Pancreas (tissue), 10 donors: Measurements from ENCODE around the gene ILF3. TPM values are rescaled to one million over a fixed set of nuclear protein-coding genes. Genes with fewer than 3 reads are reported as not detected.

Experiments
- ATAC-seq, 4 donors: fragments of 200-7000 bp; cut with Tn5 transposase; one replicate each; pipeline versions ENCODE4 v1.8.0 to v1.9.1; 2020; ENCODE audit warnings: mild to moderate bottlenecking in 4 of 4, moderate library complexity in 4 of 4
- DNase-seq, 6 donors: peaks; one replicate each; pipeline ENCODE4 v3.0.0-alpha.2; 2020
- FAIRE-seq: peaks from 2 replicates; lab custom pipeline; 2012; peaks lifted over from hg19 to GRCh38; lab: Jason Lieb, UNC
- H3K27ac ChIP-seq, 4 donors: fragments of 200-600 bp; sonication (generic); 1 replicate in 3 of 4; 2 replicates in 1 of 4; pipeline versions ENCODE4 v1.5.0 to v1.8.0; 2020
- H3K27me3 ChIP-seq, 4 donors: fragments of 200-600 bp; one replicate each; pipeline ENCODE4 v1.8.0; 2021
- H3K36me3 ChIP-seq, 3 donors: fragments of 200-600 bp; sonication (generic) in 1 of 3; one replicate each; pipeline versions ENCODE4 v1.5.0 to v1.8.0; 2020 to 2021
- H3K4me1 ChIP-seq, 3 donors: fragments of 200-600 bp; one replicate each; pipeline ENCODE4 v1.8.0; 2021
- H3K4me3 ChIP-seq, 4 donors: fragments of 200-600 bp; sonication (generic) in 2 of 4; one replicate each; pipeline versions ENCODE4 v1.5.0 to v1.8.0; 2020 to 2021
- H3K9me3 ChIP-seq, 4 donors: fragments of 200-600 bp; one replicate each; pipeline ENCODE4 v1.8.0; 2021
- CTCF ChIP-seq, 4 donors: fragments of 200-600 bp; sonication (generic) in 3 of 4; IDR thresholded peaks; one replicate each; pipeline versions ENCODE4 v1.5.0 to v1.8.0; 2021; ENCODE audit warnings: antibody characterized with exemption in 4 of 4
- WGBS, 2 donors: extraction: QIAGEN DNeasy Blood & Tissue Kit; methylation state at CpG; one replicate each; pipeline ENCODE4 v1.1.7; 2013; 5-methylcytosine and 5-hydroxymethylcytosine counted together
- intact Hi-C, 3 donors: fragments of 100-400 bp; cut with DNase I; formaldehyde crosslinking; loops; one replicate each; pipeline versions ENCODE4 v1.11.1 to v1.14.2; 2022
- polyA plus RNA-seq, 2 donors: library from polyadenylated mRNA; stranded (reverse); fragments of 200-250 nt; gene quantifications; one replicate each; pipeline ENCODE4 v1.2.3, GENCODE V29; 2013
- total RNA-seq, 6 donors: library from RNA; stranded (reverse); fragmentation: NEBNext Ultra II Directional in 4 of 6; extraction: Animal tissue kit (Norgen Biotek cat#: 25700) in 4 of 6; gene quantifications; one replicate each; pipeline versions ENCODE4 v1.2.1 to v1.2.4, GENCODE V29; 2021 to 2023
- donor health status: healthy with polysubstance abuse.
- donor health status: DM: no; HTN: no; CAD: no; lungs with moderate emphysema.
- donor health status: DM: no; HTN: no; CAD: no.
- donor health status: control.
- donor health status: control.
- donor health status: Bipolar disorder and iron deficiency.
- donor health status: DM: yes; HTN: yes; CAD: no.
- donor health status: DM: no; HTN: no; CAD: no.
- donor health status: DM: no; HTN: no; CAD: no.
- donor health status: DM: yes; HTN: yes; CAD: no.

The ILF3 gene
- total and polyA plus RNA-seq, 8 donors: 70.5 to 129 (median 109) TPM

- peaks cover 0 to 6% (median 0%) of the 10 kb centered on the region in 3 donors for H3K4me1 ChIP-seq
- H3K36me3 ChIP-seq: peaks cover 0 to 9% (median 0%) of the 10 kb centered on the region in 3 donors
- DNase-seq (peak; percentile 92 to 98 (median 94)), FAIRE-seq (no peak), ATAC-seq (peak; percentile 98 to 99 (median 98))
- no peaks in the 10 kb centered on the region for H3K9me3 ChIP-seq
- intact Hi-C loops: no loop called here
- no peaks in the 10 kb centered on the region for H3K27me3 ChIP-seq
- no peak for TF ChIP-seq CTCF (IDR thresholded peaks at IDR 0.05)
- H3K27ac ChIP-seq: no peak overlapping the region
- WGBS, 2 donors: 10 to 12% methylated on average over 59 of the region's 59 CpGs
- peak overlapping the region in 1 of 4 donors; percentile 26 for H3K4me3 ChIP-seq
Observed at GRCh38 chr19:10695401-10696398, 41.6 kb downstream of the ILF3 start.

DNA sequence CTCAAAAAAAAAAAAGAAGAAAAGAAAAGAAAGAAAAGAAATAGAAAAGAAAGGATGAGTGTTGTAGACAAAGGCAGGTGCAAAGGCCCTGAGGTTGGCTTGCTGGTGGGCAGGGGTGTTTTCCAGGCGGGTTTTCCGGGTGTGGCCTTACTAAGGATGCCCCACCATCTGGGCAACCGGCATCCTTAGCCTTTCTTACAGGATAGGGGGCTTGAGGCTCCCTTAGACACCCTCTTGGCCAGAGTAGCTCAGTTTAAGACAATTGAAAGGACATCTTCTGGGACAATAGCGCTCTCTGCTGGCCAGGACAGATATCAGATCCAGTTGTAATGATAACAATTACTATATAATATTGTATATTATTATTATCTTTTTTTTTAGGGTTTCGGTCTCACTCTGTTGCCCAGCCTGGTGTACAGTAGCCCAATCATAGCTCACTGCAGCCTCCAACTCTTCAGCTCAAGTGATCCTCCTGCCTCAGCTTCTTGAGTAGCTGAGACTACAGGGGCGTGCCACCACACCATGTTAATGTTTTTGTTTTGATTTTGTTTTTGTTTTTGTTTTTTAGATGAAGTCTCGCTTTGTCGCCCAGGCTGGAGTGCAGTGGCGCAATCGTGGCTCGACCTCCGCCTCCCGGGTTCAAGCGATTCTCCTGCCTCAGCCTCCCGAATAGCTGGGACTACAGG lies 45.6 kb downstream of the ILF3 start:
- Histone ChIP-seq H3K4me3 (no peak overlapping the region), H3K27ac (no peak overlapping the region), H3K4me1 (peaks cover 0 to 9% (median 7%) of the 10 kb centered on the region in 3 donors), H3K36me3 (no peaks in the 10 kb centered on the region), H3K9me3 (no peaks in the 10 kb centered on the region), H3K27me3 (no peaks in the 10 kb centered on the region)
- intact Hi-C loops: no loop called here
- ATAC-seq (peak in 1 of 4 donors; percentile 24), DNase-seq (peak in 1 of 6 donors; percentile 56), FAIRE-seq (no peak)
- WGBS, 2 donors: 29 to 30% methylated on average over 15 of the region's 15 CpGs
- TF ChIP-seq CTCF (IDR thresholded peaks at IDR 0.05): peak; percentile 28 to 46 (median 32)

DNA sequence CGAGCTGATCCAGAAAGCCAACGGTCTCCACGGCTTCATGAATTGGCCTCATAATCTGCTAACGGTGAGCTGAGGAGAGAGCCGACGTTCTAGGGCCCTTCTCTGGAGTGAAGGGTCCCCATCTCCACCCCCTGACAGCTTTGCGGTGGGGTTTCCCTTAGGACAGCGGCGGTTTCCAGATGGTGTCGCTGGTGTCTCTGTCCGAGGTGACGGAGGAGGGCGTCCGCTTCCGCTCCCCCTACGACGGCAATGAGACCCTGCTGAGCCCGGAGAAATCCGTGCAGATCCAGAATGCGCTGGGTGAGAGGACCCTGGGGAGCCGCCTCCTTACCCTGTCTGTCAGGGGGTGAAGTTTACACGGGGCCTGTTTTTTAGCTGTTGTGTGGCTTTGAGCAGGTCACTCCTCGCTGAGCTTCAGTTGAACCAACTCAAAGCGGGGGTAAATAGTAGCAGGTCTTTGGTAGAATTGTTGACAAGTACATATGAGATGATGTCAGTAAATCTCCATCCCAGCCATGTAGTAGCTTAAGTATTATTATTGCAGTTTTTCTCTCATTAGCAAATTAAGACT lies 47.9 kb downstream of the ILF3 start:
- no peak for TF ChIP-seq CTCF (IDR thresholded peaks at IDR 0.05)
- no peaks in the 10 kb centered on the region for H3K9me3 ChIP-seq
- no peaks in the 10 kb centered on the region for H3K36me3 ChIP-seq
- H3K4me1 ChIP-seq: peaks cover 0 to 7% (median 7%) of the 10 kb centered on the region in 3 donors
- peak overlapping the region in 3 of 4 donors; percentile 54 to 74 (median 60) for H3K27ac ChIP-seq
- 6 to 11% methylated on average over 24 of the region's 24 CpGs for WGBS, 2 donors
- no peaks in the 10 kb centered on the region for H3K27me3 ChIP-seq
- ATAC-seq (peak; percentile 14 to 58 (median 44)), DNase-seq (peak in 1 of 6 donors; percentile 65), FAIRE-seq (no peak)
- intact Hi-C loops: no loop called here
- H3K4me3 ChIP-seq: peak overlapping the region; percentile 76 to 99 (median 94)

GRCh38 chr19:10706990-10707389 lies 52.8 kb downstream of the ILF3 start:
- H3K9me3 ChIP-seq: no peaks in the 10 kb centered on the region
- TF ChIP-seq CTCF (IDR thresholded peaks at IDR 0.05): no peak
- peaks cover 0 to 5% (median 0%) of the 10 kb centered on the region in 3 donors for H3K4me1 ChIP-seq
- no peak for FAIRE-seq
- WGBS, 2 donors: 81 to 87% methylated on average over 12 of the region's 12 CpGs
- H3K4me3 ChIP-seq: no peak overlapping the region
- H3K27me3 ChIP-seq: no peaks in the 10 kb centered on the region
- H3K27ac ChIP-seq: no peak overlapping the region
- no peak for ATAC-seq
- DNase-seq: no peak
- H3K36me3 ChIP-seq: peaks cover 0 to 6% (median 0%) of the 10 kb centered on the region in 3 donors
- intact Hi-C loops: no loop called here
